H9 (cell line): ENCODE data around the gene BBS2. TPM values are rescaled to one million over a fixed set of nuclear protein-coding genes. Genes with fewer than 3 reads are reported as not detected.
"Not testable (repeated sequence)": the region's sequence is repeated elsewhere in the genome, so short reads cannot be mapped to it uniquely, and the experiment has no call there.

ENCODE experiments used
- DNase-seq: peaks from one replicate; pipeline ENCODE4 v3.0.0-alpha.2; 2017
- H2AFZ ChIP-seq: one replicate; pipeline ENCODE4 v1.6.1; 2013; ENCODE audit warnings: mild to moderate bottlenecking, low read length, control low read depth, moderate library complexity
- H2AK5ac ChIP-seq: 2 replicates; pipeline ENCODE4 v1.6.1; 2013; ENCODE audit warnings: low read length, control low read depth, mixed read lengths; ENCODE audit not compliant: insufficient read length
- H2BK120ac ChIP-seq: one replicate; pipeline ENCODE4 v1.6.1; 2013; ENCODE audit warnings: low read depth, mild to moderate bottlenecking, low read length, control low read depth, inconsistent platforms; ENCODE audit not compliant: poor library complexity, severe bottlenecking
- H2BK12ac ChIP-seq: 2 replicates; pipeline ENCODE4 v1.6.1; 2013; ENCODE audit warnings: low read length, control low read depth, mixed read lengths, low read depth; ENCODE audit not compliant: insufficient read length
- H2BK15ac ChIP-seq: 2 replicates; pipeline ENCODE4 v1.6.1; 2013; ENCODE audit warnings: low read depth, low read length, control low read depth
- H2BK20ac ChIP-seq: one replicate; pipeline ENCODE4 v1.6.1; 2013; ENCODE audit warnings: low read depth, mild to moderate bottlenecking, low read length, control low read depth, inconsistent platforms; ENCODE audit not compliant: poor library complexity, severe bottlenecking
- H2BK5ac ChIP-seq: 2 replicates; pipeline ENCODE4 v1.6.1; 2013; ENCODE audit warnings: low read length, control low read depth, mixed read lengths; ENCODE audit not compliant: insufficient read length
- H3K14ac ChIP-seq: 2 replicates; pipeline ENCODE4 v1.6.1; 2013; ENCODE audit warnings: low read length, control low read depth; ENCODE audit not compliant: insufficient read depth
- H3K18ac ChIP-seq: 2 replicates; pipeline ENCODE4 v1.6.1; 2013; ENCODE audit warnings: low read depth, mild to moderate bottlenecking, mixed read lengths, low read length, control low read depth; ENCODE audit not compliant: insufficient read length
- H3K23ac ChIP-seq: 2 replicates; pipeline ENCODE4 v1.6.1; 2013; ENCODE audit warnings: low read length, control low read depth, mixed read lengths, low read depth; ENCODE audit not compliant: insufficient read length
- H3K23me2 ChIP-seq: 2 replicates; pipeline ENCODE4 v1.6.1; 2013; ENCODE audit warnings: low read depth, mild to moderate bottlenecking, mixed read lengths, low read length, control low read depth; ENCODE audit not compliant: insufficient read length, poor library complexity, severe bottlenecking
- H3K27ac ChIP-seq: 2 replicates; pipeline ENCODE4 v1.5.1; 2013; ENCODE audit warnings: low read length, control low read depth, mixed read lengths, low read depth; ENCODE audit not compliant: insufficient read length
- H3K27me3 ChIP-seq: 2 replicates; pipeline ENCODE4 v1.6.1; 2013; ENCODE audit warnings: low read length, control low read depth, inconsistent platforms; ENCODE audit not compliant: insufficient read depth
- H3K4ac ChIP-seq: 2 replicates; pipeline ENCODE4 v1.6.1; 2013; ENCODE audit warnings: low read depth, mild to moderate bottlenecking, control low read depth, inconsistent platforms, low read length, moderate library complexity
- H3K4me1 ChIP-seq: 2 replicates; pipeline ENCODE4 v1.6.1; 2013; ENCODE audit warnings: low read length, control low read depth, inconsistent platforms; ENCODE audit not compliant: insufficient read depth
- H3K4me2 ChIP-seq: 2 replicates; pipeline ENCODE4 v1.6.1; 2013; ENCODE audit warnings: low read length, control low read depth, mixed read lengths; ENCODE audit not compliant: insufficient read length, insufficient read depth
- H3K56ac ChIP-seq: 2 replicates; pipeline ENCODE4 v1.6.1; 2013; ENCODE audit warnings: low read depth, mild to moderate bottlenecking, mixed read lengths, low read length, control low read depth; ENCODE audit not compliant: insufficient read length
- H3K79me1 ChIP-seq: 2 replicates; pipeline ENCODE4 v1.6.1; 2013; ENCODE audit warnings: low read depth, mild to moderate bottlenecking, moderate library complexity, low read length, control low read depth, inconsistent platforms; ENCODE audit not compliant: insufficient read depth, poor library complexity, severe bottlenecking
- H3K79me2 ChIP-seq: 2 replicates; pipeline ENCODE4 v1.6.1; 2013; ENCODE audit warnings: low read length, control low read depth, inconsistent platforms; ENCODE audit not compliant: insufficient read depth
- H3K9ac ChIP-seq: 2 replicates; pipeline ENCODE4 v1.6.1; 2013; ENCODE audit warnings: low read length, control low read depth, mixed read lengths; ENCODE audit not compliant: insufficient read length; ENCODE audit errors: extremely low read depth
- H3K9me3 ChIP-seq: one replicate; pipeline ENCODE4 v1.6.1; 2013; ENCODE audit warnings: low read depth, low read length, inconsistent platforms; ENCODE audit not compliant: control insufficient read depth
- H3T11ph ChIP-seq: one replicate; pipeline ENCODE4 v1.6.1; 2013; ENCODE audit warnings: mild to moderate bottlenecking, low read length, control low read depth, inconsistent platforms
- H4K20me1 ChIP-seq: one replicate; pipeline ENCODE4 v1.6.1; 2013; ENCODE audit not compliant: control insufficient read depth, insufficient read length, insufficient read depth
- H4K5ac ChIP-seq: 2 replicates; pipeline ENCODE4 v1.6.1; 2013; ENCODE audit warnings: low read depth, mild to moderate bottlenecking, mixed read lengths, low read length, control low read depth; ENCODE audit not compliant: insufficient read length
- H4K8ac ChIP-seq: replicated peaks from 2 replicates; pipeline ENCODE4 v1.6.1; 2013; ENCODE audit warnings: low read length, control low read depth, mixed read lengths, low read depth; ENCODE audit not compliant: insufficient read length
- H4K91ac ChIP-seq: 2 replicates; pipeline ENCODE4 v1.6.1; 2013; ENCODE audit warnings: low read depth, mild to moderate bottlenecking, moderate library complexity, mixed read lengths, low read length, control low read depth; ENCODE audit not compliant: insufficient read length
- H3K27ac Mint-ChIP-seq, 3 experiments: 2 replicates in 2 of 3; 3 replicates in 1 of 3; pipeline ENCODE4 v1.8.0; 2020 to 2021; ENCODE audit warnings: mixed read lengths in 3 of 3, mild to moderate bottlenecking in 1 of 3, moderate library complexity in 1 of 3
- H3K27me3 Mint-ChIP-seq: 2 replicates; pipeline ENCODE4 v1.8.0; 2021; ENCODE audit warnings: low read depth, mild to moderate bottlenecking, moderate library complexity, mixed read lengths
- H3K36me3 Mint-ChIP-seq, 3 experiments: 2 replicates in 2 of 3; 3 replicates in 1 of 3; pipeline ENCODE4 v1.8.0; 2020 to 2021; ENCODE audit warnings: low read depth in 3 of 3, mixed read lengths in 3 of 3; ENCODE audit not compliant: insufficient read depth in 1 of 3
- H3K4me1 Mint-ChIP-seq, 2 experiments: 2 replicates each; pipeline ENCODE4 v1.8.0; 2020; ENCODE audit warnings: mixed read lengths in 2 of 2
- H3K4me3 Mint-ChIP-seq, 2 experiments: 2 replicates in 1 of 2; 3 replicates in 1 of 2; pipeline ENCODE4 v1.8.0; 2020 to 2021; ENCODE audit warnings: mild to moderate bottlenecking in 2 of 2, mixed read lengths in 2 of 2, moderate library complexity in 1 of 2
- H3K9me3 Mint-ChIP-seq, 2 experiments: 2 replicates in 1 of 2; 3 replicates in 1 of 2; pipeline ENCODE4 v1.8.0; 2020; ENCODE audit warnings: mild to moderate bottlenecking in 2 of 2, mixed read lengths in 2 of 2, moderate library complexity in 1 of 2
- CTCF ChIP-seq: fragments of 200-600 bp; sonication (generic); conservative IDR thresholded peaks from 3 replicates; pipeline ENCODE4 v1.8.0; 2021; ENCODE audit warnings: antibody characterized with exemption, mild to moderate bottlenecking
- WGBS: extraction: QIAGEN DNeasy Blood & Tissue Kit; methylation state at CpG from one replicate; pipeline ENCODE4 v1.1.7; 2013; ENCODE audit warnings: missing lambda C conversion rate, low lambda C conversion rate, mixed read lengths; ENCODE audit not compliant: insufficient read length; ENCODE audit errors: extremely low coverage; 5-methylcytosine and 5-hydroxymethylcytosine counted together
- total RNA-seq: library from RNA; stranded (reverse); gene quantifications from 2 replicates; pipeline ENCODE4 v1.2.1, GENCODE V29; 2021

BBS2 gene
- total RNA-seq, 1 experiment from 2014 or later, result 13.1 TPM

DNA sequence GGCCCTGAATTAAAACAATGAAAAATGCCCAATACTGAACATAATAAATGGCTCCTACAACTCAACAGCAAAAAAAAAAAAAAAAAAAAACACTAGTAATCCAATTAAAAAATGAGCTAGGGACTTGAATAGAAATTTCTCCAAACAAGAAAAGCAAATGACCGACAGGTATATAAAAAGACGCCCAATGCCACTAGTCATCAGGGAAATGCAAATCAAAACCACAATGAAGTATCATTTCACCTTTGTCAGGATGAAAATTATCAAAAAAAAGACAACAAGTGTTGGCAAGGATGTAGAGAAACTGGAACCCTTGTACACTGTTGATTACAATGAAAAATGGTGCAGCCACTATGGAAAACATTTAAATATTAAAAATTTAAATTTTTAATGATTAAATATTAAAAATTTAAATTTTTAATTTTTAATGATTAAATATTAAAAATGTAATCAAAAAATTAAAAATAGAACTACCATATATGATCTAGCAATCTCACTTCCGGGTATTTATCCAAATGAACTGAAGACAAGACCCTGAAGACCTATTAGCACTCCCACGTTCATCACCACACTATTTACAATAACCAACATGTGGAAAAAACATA lies 28.1 kb downstream of the BBS2 start:
- Histone ChIP-seq H4K20me1 (no peaks in the 10 kb centered on the region), H3K9me3 (no peaks in the 10 kb centered on the region), H2BK12ac (no peak overlapping the region), H3K79me1 (no peaks in the 10 kb centered on the region), H2AFZ (no peak overlapping the region), H2BK20ac (no peak overlapping the region), H3K79me2 (no peaks in the 10 kb centered on the region), H2BK15ac (no peak overlapping the region), H2BK120ac (no peak overlapping the region), H4K91ac (no peak overlapping the region), H3K23me2 (no peaks in the 10 kb centered on the region), H3K9ac (no peak overlapping the region), H2AK5ac (no peak overlapping the region), H3K4me1 (no peaks in the 10 kb centered on the region), H3K4ac (no peak overlapping the region), H3K18ac (no peak overlapping the region), H3K56ac (no peak overlapping the region), H3K27ac (no peak overlapping the region), H4K8ac (no peak overlapping the region), H3K23ac (no peak overlapping the region), H3K27me3 (no peaks in the 10 kb centered on the region), H4K5ac (no peak overlapping the region), H3K4me2 (no peak overlapping the region), H3T11ph (no peak overlapping the region), H2BK5ac (no peak overlapping the region), H3K14ac (no peak overlapping the region)
- Mint-ChIP-seq H3K27me3 (no peaks in the 10 kb centered on the region), H3K27ac (no peak overlapping the region), H3K4me1 (no peaks in the 10 kb centered on the region), H3K9me3 (no peaks in the 10 kb centered on the region), H3K4me3 (no peak overlapping the region), H3K36me3 (peaks cover 0 to 2% (median 0%) of the 10 kb centered on the region in 3 experiments; a peak in 1 of 7 replicates)
- WGBS, result no CpG with 5 or more reads among the region's 4 CpGs
- no peak for DNase-seq
- no peak for TF ChIP-seq CTCF

DNA sequence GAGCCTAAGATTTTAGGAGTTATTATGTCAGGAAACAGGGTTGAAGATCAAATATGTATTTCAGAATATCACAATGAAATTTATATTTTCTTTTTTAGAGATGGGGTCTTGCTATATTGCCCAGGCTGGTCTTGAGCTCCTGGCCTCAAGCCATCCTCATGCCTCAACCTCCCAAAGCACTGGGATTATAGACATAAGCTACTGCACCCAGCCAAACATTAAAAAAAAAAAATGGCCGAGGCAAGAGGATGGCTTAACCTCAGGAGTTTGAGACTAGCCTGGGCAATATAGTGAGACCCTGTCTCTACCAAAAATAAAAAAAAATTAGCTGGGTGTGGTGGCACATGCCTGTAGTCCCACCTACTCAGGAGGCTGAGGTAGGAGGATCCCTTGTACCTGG lies 31.0 kb downstream of the BBS2 start:
- H3K79me2 ChIP-seq, H3K9me3 Mint-ChIP-seq, H3K27me3 ChIP-seq, H2BK20ac ChIP-seq, H3K27me3 Mint-ChIP-seq, H3K9ac ChIP-seq, H3K4me1 Mint-ChIP-seq, H3K9me3 ChIP-seq, H2BK15ac ChIP-seq, H2BK5ac ChIP-seq, H3K4ac ChIP-seq, H3K14ac ChIP-seq, H4K91ac ChIP-seq, H2AFZ ChIP-seq, H3K36me3 Mint-ChIP-seq, H3K4me3 Mint-ChIP-seq, H2AK5ac ChIP-seq, H2BK120ac ChIP-seq, H3T11ph ChIP-seq, H3K23me2 ChIP-seq, H4K5ac ChIP-seq, H3K27ac ChIP-seq, H2BK12ac ChIP-seq, DNase-seq, H3K18ac ChIP-seq, H4K8ac ChIP-seq, H3K79me1 ChIP-seq, H3K4me1 ChIP-seq, H4K20me1 ChIP-seq, H3K27ac Mint-ChIP-seq, H3K56ac ChIP-seq, H3K4me2 ChIP-seq, H3K23ac ChIP-seq: not testable (repeated sequence)
- WGBS, result no CpG with 5 or more reads among the region's 1 CpG
